ENCODE measurements around the gene DHRS7B.

DHRS7B gene

DNA sequence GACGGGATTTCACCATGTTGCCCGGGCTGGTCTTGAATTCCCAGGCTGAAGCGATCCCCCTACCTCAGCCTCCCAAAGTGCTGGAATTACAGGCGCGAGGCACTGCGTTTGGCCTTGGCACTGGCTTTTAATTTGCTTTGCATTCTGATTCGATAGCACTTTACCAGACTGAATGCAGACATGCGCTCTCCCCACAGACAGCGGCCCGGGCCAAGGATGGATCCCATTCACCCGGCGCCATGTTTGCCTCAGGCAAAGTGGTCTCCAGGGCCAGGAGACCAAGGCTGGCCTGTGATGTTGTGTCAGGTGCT is 41.7 kb downstream of the DHRS7B start:
- no peak overlapping the region for H3K27ac ChIP-seq (ENCODE audit: low read depth, low read length, severe bottlenecking)
- H3K4me3 ChIP-seq (ENCODE audit: extremely low read depth, insufficient read depth, low read length, poor library complexity, severe bottlenecking): no peak overlapping the region
- H3K36me3 ChIP-seq (ENCODE audit: control insufficient read depth, insufficient read depth, low read length): peaks cover 13% of the 10 kb centered on the region
- 92 to 98% methylated on average over 11 of the region's 12 CpGs for WGBS, 2 experiments (ENCODE audit: insufficient coverage in 2 of 2)
- H3K9me3 ChIP-seq (ENCODE audit: control insufficient read depth, low read length): no peaks in the 10 kb centered on the region
- H3K4me1 ChIP-seq (ENCODE audit: control insufficient read depth, insufficient read depth, low read length, poor library complexity, severe bottlenecking): no peaks in the 10 kb centered on the region

DNA sequence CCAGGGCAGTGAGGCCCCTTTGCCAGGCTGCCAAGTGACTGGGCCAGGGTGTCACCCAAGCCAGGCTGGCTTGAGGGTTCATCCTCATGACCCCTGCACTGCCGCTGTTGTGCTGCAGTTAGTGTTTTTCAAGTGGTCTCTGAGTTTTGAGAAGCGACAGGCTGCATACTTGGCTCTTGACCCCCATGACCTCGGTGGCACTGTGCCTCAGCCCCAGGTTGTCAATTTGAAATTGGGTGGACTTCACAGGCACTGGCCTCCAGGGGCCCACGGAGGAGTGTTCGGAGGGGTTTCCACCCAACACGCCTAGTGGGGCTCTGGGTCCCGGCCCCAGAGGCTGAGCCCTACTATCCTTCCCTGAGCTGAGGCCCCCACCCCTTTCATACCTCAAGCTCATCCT is 42.7 kb downstream of the DHRS7B start:
- no peak overlapping the region for H3K4me3 ChIP-seq (ENCODE audit: extremely low read depth, insufficient read depth, low read length, poor library complexity, severe bottlenecking)
- WGBS, 2 experiments (ENCODE audit: insufficient coverage in 2 of 2): 85 to 91% methylated on average over 4 to 7 of the region's 7 CpGs
- H3K27ac ChIP-seq (ENCODE audit: low read depth, low read length, severe bottlenecking): no peak overlapping the region
- H3K36me3 ChIP-seq (ENCODE audit: control insufficient read depth, insufficient read depth, low read length): peaks cover 16% of the 10 kb centered on the region
- no peaks in the 10 kb centered on the region for H3K9me3 ChIP-seq (ENCODE audit: control insufficient read depth, low read length)
- H3K4me1 ChIP-seq (ENCODE audit: control insufficient read depth, insufficient read depth, low read length, poor library complexity, severe bottlenecking): no peaks in the 10 kb centered on the region

DNA sequence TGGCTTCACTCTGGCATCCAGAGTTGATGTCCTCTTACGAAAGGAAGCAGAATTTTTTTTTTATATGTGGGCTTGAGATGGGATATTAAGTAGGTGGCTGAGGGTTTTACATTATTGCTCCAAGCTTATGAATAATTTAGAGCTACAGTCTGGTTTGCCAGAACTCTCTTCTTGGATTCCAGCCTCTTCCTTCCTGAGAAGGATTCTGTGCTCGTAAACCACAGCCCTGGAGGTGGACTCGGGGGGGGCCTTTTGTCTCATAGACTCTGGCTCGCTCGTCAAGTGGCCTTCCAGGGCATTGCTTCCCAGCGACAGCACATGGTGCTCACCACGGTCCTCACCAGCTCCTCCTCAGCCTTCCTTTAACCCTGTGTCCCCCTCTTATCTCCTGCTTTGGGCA is 44.0 kb downstream of the DHRS7B start:
- H3K4me1 ChIP-seq (ENCODE audit: control insufficient read depth, insufficient read depth, low read length, poor library complexity, severe bottlenecking): no peaks in the 10 kb centered on the region
- H3K4me3 ChIP-seq (ENCODE audit: extremely low read depth, insufficient read depth, low read length, poor library complexity, severe bottlenecking): no peak overlapping the region
- 80 to 96% methylated on average over 1 to 7 of the region's 7 CpGs for WGBS, 2 experiments (ENCODE audit: insufficient coverage in 2 of 2)
- no peaks in the 10 kb centered on the region for H3K9me3 ChIP-seq (ENCODE audit: control insufficient read depth, low read length)
- peaks cover 19% of the 10 kb centered on the region for H3K36me3 ChIP-seq (ENCODE audit: control insufficient read depth, insufficient read depth, low read length)
- H3K27ac ChIP-seq (ENCODE audit: low read depth, low read length, severe bottlenecking): no peak overlapping the region

DNA sequence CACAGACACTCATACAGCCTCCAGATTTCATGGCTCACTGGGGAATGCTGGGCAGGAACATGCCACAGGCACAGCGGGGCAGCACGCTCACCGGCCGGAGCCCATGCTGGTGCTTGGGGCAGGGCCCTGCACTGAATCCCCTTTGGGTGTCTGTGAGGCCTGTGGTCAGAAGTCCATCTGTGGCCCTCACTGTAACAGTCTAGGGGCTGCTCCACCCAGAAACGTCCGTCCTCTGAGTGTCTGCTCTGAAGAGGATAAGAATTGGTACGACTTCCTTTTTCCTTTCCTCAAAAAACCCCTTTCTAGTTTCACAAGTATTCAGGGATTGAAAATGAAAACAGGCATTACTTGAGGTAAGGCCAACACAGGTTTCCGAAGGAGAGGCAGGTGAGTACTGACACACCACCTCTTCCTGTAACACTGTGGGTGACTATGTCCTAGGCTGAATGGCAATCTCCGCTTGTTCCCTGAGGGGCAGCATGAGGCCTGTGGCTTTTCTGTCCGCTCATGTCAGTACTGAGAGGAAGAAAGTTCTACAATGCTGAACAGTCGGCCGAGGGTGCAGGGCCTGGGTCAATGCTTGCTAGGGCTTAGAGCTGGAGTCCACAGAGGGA is 44.7 kb downstream of the DHRS7B start:
- no peaks in the 10 kb centered on the region for H3K9me3 ChIP-seq (ENCODE audit: control insufficient read depth, low read length)
- H3K4me3 ChIP-seq (ENCODE audit: extremely low read depth, insufficient read depth, low read length, poor library complexity, severe bottlenecking): no peak overlapping the region
- H3K4me1 ChIP-seq (ENCODE audit: control insufficient read depth, insufficient read depth, low read length, poor library complexity, severe bottlenecking): no peaks in the 10 kb centered on the region
- peaks cover 19% of the 10 kb centered on the region for H3K36me3 ChIP-seq (ENCODE audit: control insufficient read depth, insufficient read depth, low read length)
- WGBS, 2 experiments (ENCODE audit: insufficient coverage in 2 of 2): 83 to 90% methylated on average over 7 to 8 of the region's 12 CpGs
- H3K27ac ChIP-seq (ENCODE audit: low read depth, low read length, severe bottlenecking): no peak overlapping the region

DNA sequence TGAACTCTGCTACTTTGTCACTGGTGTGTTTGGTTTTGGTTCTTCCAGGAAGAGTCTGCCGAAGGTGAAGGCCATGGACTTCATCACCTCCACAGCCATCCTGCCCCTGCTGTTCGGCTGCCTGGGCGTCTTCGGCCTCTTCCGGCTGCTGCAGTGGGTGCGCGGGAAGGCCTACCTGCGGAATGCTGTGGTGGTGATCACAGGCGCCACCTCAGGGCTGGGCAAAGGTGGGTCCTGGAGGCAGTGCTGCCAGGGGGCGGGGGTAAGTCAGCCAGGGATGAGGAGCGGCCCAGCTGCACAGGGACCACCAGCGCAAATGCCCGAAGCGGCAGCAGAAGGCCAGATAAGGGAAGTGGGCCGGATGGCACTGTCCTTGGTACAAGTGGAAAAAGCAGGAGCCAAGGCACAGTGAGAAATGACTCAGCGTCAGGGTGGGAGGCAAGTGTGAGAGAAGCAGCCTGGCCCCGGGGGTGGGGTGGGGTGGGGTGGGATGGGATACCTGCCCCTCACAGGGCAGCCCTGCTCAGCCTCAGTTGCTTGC is 45.3 kb downstream of the DHRS7B start:
- 93 to 97% methylated on average over 14 to 17 of the region's 17 CpGs for WGBS, 2 experiments (ENCODE audit: insufficient coverage in 2 of 2)
- Histone ChIP-seq H3K4me3 (ENCODE audit: extremely low read depth, insufficient read depth, low read length, poor library complexity, severe bottlenecking) (no peak overlapping the region), H3K9me3 (ENCODE audit: control insufficient read depth, low read length) (no peaks in the 10 kb centered on the region), H3K27ac (ENCODE audit: low read depth, low read length, severe bottlenecking) (no peak overlapping the region), H3K36me3 (ENCODE audit: control insufficient read depth, insufficient read depth, low read length) (peaks cover 19% of the 10 kb centered on the region), H3K4me1 (ENCODE audit: control insufficient read depth, insufficient read depth, low read length, poor library complexity, severe bottlenecking) (no peaks in the 10 kb centered on the region)

DNA sequence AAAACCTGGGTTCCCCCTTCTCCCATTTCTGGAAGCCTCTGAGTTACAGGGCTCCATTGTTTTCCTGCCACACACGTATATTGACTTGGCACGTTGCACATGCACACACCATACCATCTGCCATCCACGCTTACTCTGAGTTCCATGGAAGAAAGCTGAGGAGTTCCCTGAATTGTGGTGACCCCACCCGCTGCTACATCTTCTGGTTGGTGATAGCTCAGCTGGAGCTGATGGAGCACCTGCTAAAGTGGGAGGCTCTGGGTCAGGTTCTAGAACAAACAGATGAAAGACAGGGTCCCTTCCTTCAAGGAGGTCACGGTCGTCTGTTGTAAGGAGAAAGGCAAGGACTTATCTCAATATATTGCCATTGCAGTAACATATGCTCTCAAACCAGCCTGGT is 46.1 kb downstream of the DHRS7B start:
- H3K4me3 ChIP-seq (ENCODE audit: extremely low read depth, insufficient read depth, low read length, poor library complexity, severe bottlenecking): no peak overlapping the region
- H3K9me3 ChIP-seq (ENCODE audit: control insufficient read depth, low read length): no peaks in the 10 kb centered on the region
- H3K4me1 ChIP-seq (ENCODE audit: control insufficient read depth, insufficient read depth, low read length, poor library complexity, severe bottlenecking): no peaks in the 10 kb centered on the region
- WGBS, 2 experiments (ENCODE audit: insufficient coverage in 2 of 2): 94 to 95% methylated on average over 2 to 4 of the region's 6 CpGs
- H3K36me3 ChIP-seq (ENCODE audit: control insufficient read depth, insufficient read depth, low read length): peaks cover 19% of the 10 kb centered on the region
- no peak overlapping the region for H3K27ac ChIP-seq (ENCODE audit: low read depth, low read length, severe bottlenecking)

DNA sequence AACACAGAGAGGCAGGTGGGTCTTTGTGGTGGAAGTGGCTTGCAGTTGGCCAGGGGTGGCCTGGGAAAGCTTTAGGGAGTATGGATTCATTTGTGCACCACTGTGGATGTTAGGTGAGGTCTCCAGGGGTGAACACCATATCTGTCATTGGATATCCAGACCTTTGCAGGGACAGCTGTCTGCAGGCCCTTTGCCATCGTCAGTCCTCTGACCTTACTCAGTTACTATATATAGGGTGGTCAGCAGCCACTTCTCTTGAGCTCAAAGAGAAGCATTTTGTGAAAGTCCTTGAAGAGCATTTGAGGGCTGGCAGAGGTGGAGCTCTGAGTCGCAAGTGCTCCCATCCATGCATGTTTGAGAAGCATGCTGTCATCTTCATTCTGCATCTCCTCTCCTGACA is 46.8 kb downstream of the DHRS7B start:
- H3K9me3 ChIP-seq (ENCODE audit: control insufficient read depth, low read length): no peaks in the 10 kb centered on the region
- H3K27ac ChIP-seq (ENCODE audit: low read depth, low read length, severe bottlenecking): no peak overlapping the region
- 100% methylated on average over 1 to 2 of the region's 2 CpGs for WGBS, 2 experiments (ENCODE audit: insufficient coverage in 2 of 2)
- no peak overlapping the region for H3K4me3 ChIP-seq (ENCODE audit: extremely low read depth, insufficient read depth, low read length, poor library complexity, severe bottlenecking)
- H3K36me3 ChIP-seq (ENCODE audit: control insufficient read depth, insufficient read depth, low read length): peaks cover 22% of the 10 kb centered on the region
- no peaks in the 10 kb centered on the region for H3K4me1 ChIP-seq (ENCODE audit: control insufficient read depth, insufficient read depth, low read length, poor library complexity, severe bottlenecking)

DNA sequence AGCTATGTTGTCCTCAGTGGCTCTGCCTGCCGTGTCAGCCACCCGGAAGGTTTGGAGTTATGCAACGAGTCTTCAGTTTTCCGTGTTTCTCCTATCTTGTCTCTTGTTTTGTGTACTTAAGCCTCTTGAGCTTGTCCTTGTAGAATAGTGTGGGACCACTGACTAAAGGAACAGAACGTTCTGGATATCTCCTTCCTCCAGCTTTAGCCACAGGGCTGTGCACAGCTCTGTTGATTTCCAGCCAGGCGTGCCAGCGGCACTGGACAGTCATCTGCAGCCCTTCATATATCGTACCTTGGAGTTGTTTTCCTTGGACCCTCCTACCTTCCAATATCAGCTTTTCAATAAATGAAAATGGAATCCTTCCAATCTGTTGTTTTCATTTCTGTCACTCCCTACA is 47.4 kb downstream of the DHRS7B start:
- Histone ChIP-seq H3K9me3 (ENCODE audit: control insufficient read depth, low read length) (no peaks in the 10 kb centered on the region), H3K27ac (ENCODE audit: low read depth, low read length, severe bottlenecking) (no peak overlapping the region), H3K4me1 (ENCODE audit: control insufficient read depth, insufficient read depth, low read length, poor library complexity, severe bottlenecking) (no peaks in the 10 kb centered on the region), H3K36me3 (ENCODE audit: control insufficient read depth, insufficient read depth, low read length) (peaks cover 25% of the 10 kb centered on the region), H3K4me3 (ENCODE audit: extremely low read depth, insufficient read depth, low read length, poor library complexity, severe bottlenecking) (no peak overlapping the region)
- WGBS, 2 experiments (ENCODE audit: insufficient coverage in 2 of 2): 91 to 95% methylated on average over 8 of the region's 8 CpGs

DNA sequence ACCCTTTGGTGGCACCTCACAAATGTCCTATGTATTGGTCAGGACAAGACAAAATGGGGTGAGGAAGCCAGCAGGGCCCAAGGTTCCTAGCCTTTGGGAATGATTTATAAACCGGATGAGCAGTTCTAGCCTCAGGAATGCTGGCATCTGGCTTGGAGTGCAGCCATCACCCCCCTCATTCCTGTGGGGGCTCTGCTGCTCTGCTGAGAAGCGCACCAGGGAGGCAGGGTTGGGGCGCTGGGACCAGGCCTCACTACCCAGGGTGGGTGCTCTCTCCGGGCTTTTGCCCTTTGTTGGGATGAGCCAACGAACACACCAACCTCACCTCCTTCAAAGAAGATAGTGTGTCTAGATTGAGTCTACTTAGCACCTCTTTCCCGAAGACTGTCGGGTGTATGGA is 47.9 kb downstream of the DHRS7B start:
- 100% methylated on average over 1 to 3 of the region's 7 CpGs for WGBS, 2 experiments (ENCODE audit: insufficient coverage in 2 of 2)
- Histone ChIP-seq H3K4me3 (ENCODE audit: extremely low read depth, insufficient read depth, low read length, poor library complexity, severe bottlenecking) (no peak overlapping the region), H3K4me1 (ENCODE audit: control insufficient read depth, insufficient read depth, low read length, poor library complexity, severe bottlenecking) (no peaks in the 10 kb centered on the region), H3K36me3 (ENCODE audit: control insufficient read depth, insufficient read depth, low read length) (peaks cover 29% of the 10 kb centered on the region), H3K9me3 (ENCODE audit: control insufficient read depth, low read length) (no peaks in the 10 kb centered on the region), H3K27ac (ENCODE audit: low read depth, low read length, severe bottlenecking) (no peak overlapping the region)

DNA sequence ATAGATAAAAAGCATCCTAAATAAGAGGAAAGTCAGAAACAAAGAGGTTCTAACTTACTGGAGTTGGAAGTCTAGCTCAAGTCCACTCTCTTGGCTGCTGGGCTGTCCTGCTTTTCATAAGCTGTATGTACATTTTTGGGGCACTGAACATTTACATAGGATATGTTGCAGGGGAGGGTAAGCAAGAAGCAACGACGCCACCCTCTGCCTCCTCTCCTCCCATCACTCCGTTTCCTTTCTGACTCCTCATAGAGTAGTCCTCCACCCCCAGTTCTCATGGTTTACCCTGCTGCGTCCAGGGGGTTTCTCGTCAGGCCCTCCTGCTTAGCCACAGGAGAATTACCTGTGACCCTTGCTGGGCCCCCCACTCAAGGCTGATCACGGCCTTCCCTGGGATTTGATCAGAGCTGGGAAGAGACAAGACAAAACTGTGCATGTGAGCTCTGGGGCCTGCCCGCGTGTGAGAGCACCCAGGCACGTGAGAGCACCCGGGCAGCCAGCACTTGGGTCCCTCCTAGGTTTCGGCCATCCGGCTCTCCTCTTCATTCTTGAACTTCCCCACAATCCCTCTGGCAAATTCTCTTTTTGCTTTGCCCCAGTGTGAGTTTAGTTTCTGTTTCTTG is 50.1 kb downstream of the DHRS7B start:
- H3K9me3 ChIP-seq (ENCODE audit: control insufficient read depth, low read length): no peaks in the 10 kb centered on the region
- no peaks in the 10 kb centered on the region for H3K4me1 ChIP-seq (ENCODE audit: control insufficient read depth, insufficient read depth, low read length, poor library complexity, severe bottlenecking)
- 75 to 89% methylated on average over 3 to 8 of the region's 12 CpGs for WGBS, 2 experiments (ENCODE audit: insufficient coverage in 2 of 2)
- no peak overlapping the region for H3K27ac ChIP-seq (ENCODE audit: low read depth, low read length, severe bottlenecking)
- H3K4me3 ChIP-seq (ENCODE audit: extremely low read depth, insufficient read depth, low read length, poor library complexity, severe bottlenecking): no peak overlapping the region
- peaks cover 26% of the 10 kb centered on the region for H3K36me3 ChIP-seq (ENCODE audit: control insufficient read depth, insufficient read depth, low read length)

DNA sequence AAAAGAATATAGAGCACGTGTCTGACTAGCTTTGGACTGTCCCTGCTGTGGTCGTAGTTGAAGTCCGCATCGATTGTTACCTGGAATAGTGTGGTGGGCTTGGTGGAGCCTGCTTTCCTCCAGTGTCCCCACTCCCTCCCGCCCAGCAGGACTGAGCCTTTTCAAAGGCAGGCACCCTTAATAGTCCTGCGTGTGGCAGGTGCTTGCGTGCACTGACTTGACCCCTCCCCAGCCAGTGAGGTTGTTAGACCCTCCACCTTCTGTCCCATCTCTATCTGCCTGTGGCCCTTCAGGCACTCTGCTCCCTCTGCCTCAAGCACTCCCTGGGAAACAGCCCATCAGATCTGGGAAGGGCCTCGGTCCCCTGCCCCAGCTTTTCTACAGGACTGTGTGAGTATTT is 50.6 kb downstream of the DHRS7B start:
- 84 to 97% methylated on average over 5 to 6 of the region's 8 CpGs for WGBS, 2 experiments (ENCODE audit: insufficient coverage in 2 of 2)
- H3K36me3 ChIP-seq (ENCODE audit: control insufficient read depth, insufficient read depth, low read length): peaks cover 24% of the 10 kb centered on the region
- H3K9me3 ChIP-seq (ENCODE audit: control insufficient read depth, low read length): no peaks in the 10 kb centered on the region
- no peaks in the 10 kb centered on the region for H3K4me1 ChIP-seq (ENCODE audit: control insufficient read depth, insufficient read depth, low read length, poor library complexity, severe bottlenecking)
- H3K27ac ChIP-seq (ENCODE audit: low read depth, low read length, severe bottlenecking): no peak overlapping the region
- no peak overlapping the region for H3K4me3 ChIP-seq (ENCODE audit: extremely low read depth, insufficient read depth, low read length, poor library complexity, severe bottlenecking)
